ENCODE data around the gene SLC12A2.

Gene SLC12A2

GRCh38 chr5:128093368-128093767 is 9.8 kb downstream of the SLC12A2 start:
- DNase-seq (ENCODE audit: extremely low spot score): no peak
- no peak for TF ChIP-seq NFRKB (IDR thresholded peaks at IDR 0.05)
- TF ChIP-seq SUZ12 (IDR thresholded peaks at IDR 0.05): no peak
- TF ChIP-seq FOXA1 (IDR thresholded peaks at IDR 0.05): no peak
- no peak for TF ChIP-seq LEF1 (IDR thresholded peaks at IDR 0.05; ENCODE audit: borderline replicate concordance)
- no peak for TF ChIP-seq FOXK2 (IDR thresholded peaks at IDR 0.05)
- TF ChIP-seq ZNF384 (IDR thresholded peaks at IDR 0.05): no peak
- TF ChIP-seq HDGF (IDR thresholded peaks at IDR 0.05; ENCODE audit: borderline replicate concordance): no peak
- TF ChIP-seq CTBP1 (IDR thresholded peaks at IDR 0.05; ENCODE audit: borderline replicate concordance): no peak
- TF ChIP-seq ARNT (IDR thresholded peaks at IDR 0.05): no peak
- no peak for TF ChIP-seq FOXM1 (IDR thresholded peaks at IDR 0.05; ENCODE audit: borderline replicate concordance)
- ChIA-PET CTCF (interaction anchor here (0.6 kb wide), 1 partner anchor 188 kb away, joined by 5 read pairs; no protein-coding TSS in a partner anchor), POLR2A (no interaction called here)

- DNase-seq (ENCODE audit: extremely low spot score): no peak
- CTCF ChIA-PET: no interaction called here
- POLR2A ChIA-PET: no interaction called here
- TF ChIP-seq SP1 (IDR thresholded peaks at IDR 0.05) (no peak), BHLHE40 (IDR thresholded peaks at IDR 0.05; ENCODE audit: borderline replicate concordance) (no peak), SUZ12 (IDR thresholded peaks at IDR 0.05) (no peak), TARDBP (IDR thresholded peaks at IDR 0.05) (no peak), ZNF384 (IDR thresholded peaks at IDR 0.05) (no peak), ARNT (IDR thresholded peaks at IDR 0.05) (no peak), LEF1 (IDR thresholded peaks at IDR 0.05; ENCODE audit: borderline replicate concordance) (no peak), FOXK2 (IDR thresholded peaks at IDR 0.05) (no peak), CTBP1 (IDR thresholded peaks at IDR 0.05; ENCODE audit: borderline replicate concordance) (no peak), ELF4 (IDR thresholded peaks at IDR 0.05) (no peak), L3MBTL2 (conservative IDR thresholded peaks at IDR 0.05) (no peak), HDGF (IDR thresholded peaks at IDR 0.05; ENCODE audit: borderline replicate concordance) (no peak), FOXA1 (IDR thresholded peaks at IDR 0.05) (no peak), NFRKB (IDR thresholded peaks at IDR 0.05) (no peak), FOXM1 (IDR thresholded peaks at IDR 0.05; ENCODE audit: borderline replicate concordance) (no peak)
- TF ChIP-seq, protein P1, sequence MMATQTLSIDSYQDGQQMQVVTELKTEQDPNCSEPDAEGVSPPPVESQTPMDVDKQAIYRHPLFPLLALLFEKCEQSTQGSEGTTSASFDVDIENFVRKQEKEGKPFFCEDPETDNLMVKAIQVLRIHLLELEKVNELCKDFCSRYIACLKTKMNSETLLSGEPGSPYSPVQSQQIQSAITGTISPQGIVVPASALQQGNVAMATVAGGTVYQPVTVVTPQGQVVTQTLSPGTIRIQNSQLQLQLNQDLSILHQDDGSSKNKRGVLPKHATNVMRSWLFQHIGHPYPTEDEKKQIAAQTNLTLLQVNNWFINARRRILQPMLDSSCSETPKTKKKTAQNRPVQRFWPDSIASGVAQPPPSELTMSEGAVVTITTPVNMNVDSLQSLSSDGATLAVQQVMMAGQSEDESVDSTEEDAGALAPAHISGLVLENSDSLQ (IDR thresholded peaks at IDR 0.05): no peak
These were observed 13.7 kb downstream of the SLC12A2 start for GRCh38 chr5:128097224-128097623.

DNA sequence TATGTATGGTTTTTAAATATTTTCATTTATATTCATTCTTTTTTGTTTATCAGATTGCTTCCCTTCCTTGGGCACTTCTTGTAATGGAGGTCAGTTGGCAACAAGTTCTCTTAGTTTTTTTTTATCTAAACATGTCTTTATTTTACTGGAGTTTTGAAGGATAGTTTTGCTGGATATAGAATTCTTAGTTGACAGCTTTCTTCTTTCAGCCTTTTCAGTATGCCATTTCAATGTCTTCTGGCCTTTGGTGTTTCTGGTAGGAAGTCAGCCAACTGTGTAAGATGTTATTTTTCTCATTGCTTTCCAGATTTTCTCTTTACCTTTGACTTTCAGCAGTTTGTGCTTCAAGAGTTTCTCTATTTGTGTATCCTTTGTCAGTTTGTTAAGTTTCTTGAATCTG is 14.2 kb downstream of the SLC12A2 start:
- TF ChIP-seq ZNF384 (IDR thresholded peaks at IDR 0.05) (no peak), TARDBP (IDR thresholded peaks at IDR 0.05) (no peak), SP1 (IDR thresholded peaks at IDR 0.05) (no peak), ARNT (IDR thresholded peaks at IDR 0.05) (no peak), NFRKB (IDR thresholded peaks at IDR 0.05) (no peak), ELF4 (IDR thresholded peaks at IDR 0.05) (no peak), BHLHE40 (IDR thresholded peaks at IDR 0.05; ENCODE audit: borderline replicate concordance) (no peak), FOXM1 (IDR thresholded peaks at IDR 0.05; ENCODE audit: borderline replicate concordance) (no peak), FOXA1 (IDR thresholded peaks at IDR 0.05) (no peak), SUZ12 (IDR thresholded peaks at IDR 0.05) (no peak), CTBP1 (IDR thresholded peaks at IDR 0.05; ENCODE audit: borderline replicate concordance) (no peak), FOXK2 (IDR thresholded peaks at IDR 0.05) (no peak)
- TF ChIP-seq, protein P1 (IDR thresholded peaks at IDR 0.05): no peak
- DNase-seq (ENCODE audit: extremely low spot score): no peak
- POLR2A ChIA-PET: no interaction called here
- CTCF ChIA-PET: interaction anchor here (0.8 kb wide), 1 partner anchor 13 kb away, joined by 8 read pairs; no protein-coding TSS in a partner anchor

- ChIA-PET POLR2A (no interaction called here), CTCF (no interaction called here)
- no peak for DNase-seq (ENCODE audit: extremely low spot score)
- TF ChIP-seq ZNF384 (IDR thresholded peaks at IDR 0.05) (no peak), ELF4 (IDR thresholded peaks at IDR 0.05) (no peak)
These were observed 16.4 kb downstream of the SLC12A2 start for GRCh38 chr5:128099944-128100343.

- POLR2A ChIA-PET: no interaction called here
- DNase-seq (ENCODE audit: extremely low spot score): no peak
- TF ChIP-seq ZNF384 (IDR thresholded peaks at IDR 0.05): no peak
- no peak for TF ChIP-seq TARDBP (IDR thresholded peaks at IDR 0.05)
- no peak for TF ChIP-seq FOXA1 (IDR thresholded peaks at IDR 0.05)
- no peak for TF ChIP-seq SP1 (IDR thresholded peaks at IDR 0.05)
- no peak for TF ChIP-seq ELF4 (IDR thresholded peaks at IDR 0.05)
- TF ChIP-seq FOXK2 (IDR thresholded peaks at IDR 0.05): no peak
- no peak for TF ChIP-seq LEF1 (IDR thresholded peaks at IDR 0.05; ENCODE audit: borderline replicate concordance)
- no peak for TF ChIP-seq CTBP1 (IDR thresholded peaks at IDR 0.05; ENCODE audit: borderline replicate concordance)
- no peak for TF ChIP-seq HDGF (IDR thresholded peaks at IDR 0.05; ENCODE audit: borderline replicate concordance)
- TF ChIP-seq, protein P1 (IDR thresholded peaks at IDR 0.05): no peak
- TF ChIP-seq L3MBTL2 (conservative IDR thresholded peaks at IDR 0.05): no peak
- TF ChIP-seq FOXM1 (IDR thresholded peaks at IDR 0.05; ENCODE audit: borderline replicate concordance): no peak
- TF ChIP-seq SUZ12 (IDR thresholded peaks at IDR 0.05): no peak
- CTCF ChIA-PET: no interaction called here
These were observed 17.4 kb downstream of the SLC12A2 start for GRCh38 chr5:128100860-128101557.

- POLR2A ChIA-PET: no interaction called here
- TF ChIP-seq HDGF (IDR thresholded peaks at IDR 0.05; ENCODE audit: borderline replicate concordance) (no peak), ARNT (IDR thresholded peaks at IDR 0.05) (no peak), FOXA1 (IDR thresholded peaks at IDR 0.05) (no peak), FOXM1 (IDR thresholded peaks at IDR 0.05; ENCODE audit: borderline replicate concordance) (no peak), SP1 (IDR thresholded peaks at IDR 0.05) (no peak), FOXK2 (IDR thresholded peaks at IDR 0.05) (no peak), ELF4 (IDR thresholded peaks at IDR 0.05) (no peak), LEF1 (IDR thresholded peaks at IDR 0.05; ENCODE audit: borderline replicate concordance) (no peak), TARDBP (IDR thresholded peaks at IDR 0.05) (no peak), BHLHE40 (IDR thresholded peaks at IDR 0.05; ENCODE audit: borderline replicate concordance) (no peak), ZNF384 (IDR thresholded peaks at IDR 0.05) (no peak), SUZ12 (IDR thresholded peaks at IDR 0.05) (no peak), NFRKB (IDR thresholded peaks at IDR 0.05) (no peak), L3MBTL2 (conservative IDR thresholded peaks at IDR 0.05) (no peak), CTBP1 (IDR thresholded peaks at IDR 0.05; ENCODE audit: borderline replicate concordance) (no peak)
- TF ChIP-seq, protein P1 (IDR thresholded peaks at IDR 0.05): no peak
- CTCF ChIA-PET: no interaction called here
- no peak for DNase-seq (ENCODE audit: extremely low spot score)
These were observed 18.1 kb downstream of the SLC12A2 start for GRCh38 chr5:128101676-128102075.
